ENCODE results near the gene TACO1.

The TACO1 gene

GRCh38 chr17:63610854-63611253 is 10.2 kb downstream of the TACO1 start:
- TF ChIP-seq CTCF (IDR thresholded peaks at IDR 0.05; ENCODE audit: extremely low read depth, insufficient read depth, missing control alignments): no peak
- DNase-seq (ENCODE audit: low spot score): no peak
- in situ Hi-C loops (cut with MboI; ENCODE audit: low pct_unique_long_range_greater_than_20kb, low sequenced_read_pairs, unreplicated experiment): no loop called here

GRCh38 chr17:63611354-63611753 is 10.7 kb downstream of the TACO1 start:
- no peak for TF ChIP-seq CTCF (IDR thresholded peaks at IDR 0.05; ENCODE audit: extremely low read depth, insufficient read depth, missing control alignments)
- no peak for DNase-seq (ENCODE audit: low spot score)
- in situ Hi-C loops (cut with MboI; ENCODE audit: low pct_unique_long_range_greater_than_20kb, low sequenced_read_pairs, unreplicated experiment): no loop called here

- in situ Hi-C loops (cut with MboI; ENCODE audit: low pct_unique_long_range_greater_than_20kb, low sequenced_read_pairs, unreplicated experiment): no loop called here
- TF ChIP-seq CTCF (IDR thresholded peaks at IDR 0.05; ENCODE audit: extremely low read depth, insufficient read depth, missing control alignments): no peak
Observed at GRCh38 chr17:63613663-63614062, 13.0 kb downstream of the TACO1 start.

DNA sequence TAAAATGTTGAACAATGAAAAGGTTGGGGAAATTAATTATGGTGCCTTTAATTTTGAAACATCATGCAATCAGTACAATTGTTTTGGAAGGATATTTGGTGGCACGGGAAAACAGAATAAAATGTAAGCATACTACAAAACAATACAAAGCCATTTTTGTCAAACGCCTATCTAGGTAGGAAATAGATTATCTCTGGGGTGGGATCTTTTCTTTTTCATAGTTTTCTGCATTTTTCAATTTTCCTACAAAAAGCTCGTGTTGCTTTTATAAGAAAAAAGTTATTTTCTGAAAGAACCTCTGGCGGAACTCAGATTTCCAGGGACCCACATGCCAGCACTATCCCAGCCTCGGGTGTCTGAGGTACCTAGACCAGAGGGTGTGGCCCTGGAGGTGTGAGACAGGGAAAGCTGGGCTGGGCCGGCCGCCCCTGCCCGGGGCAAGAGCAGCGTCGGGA is 20.6 kb downstream of the TACO1 start:
- in situ Hi-C loops (cut with MboI; ENCODE audit: low pct_unique_long_range_greater_than_20kb, low sequenced_read_pairs, unreplicated experiment): no loop called here
- DNase-seq (ENCODE audit: low spot score): no peak
- no peak for TF ChIP-seq CTCF (IDR thresholded peaks at IDR 0.05; ENCODE audit: extremely low read depth, insufficient read depth, missing control alignments)

More at GRCh38 chr17:63613663-63614062, 13.0 kb downstream of the TACO1 start:
- DNase-seq (ENCODE audit: low spot score): no peak

DNA sequence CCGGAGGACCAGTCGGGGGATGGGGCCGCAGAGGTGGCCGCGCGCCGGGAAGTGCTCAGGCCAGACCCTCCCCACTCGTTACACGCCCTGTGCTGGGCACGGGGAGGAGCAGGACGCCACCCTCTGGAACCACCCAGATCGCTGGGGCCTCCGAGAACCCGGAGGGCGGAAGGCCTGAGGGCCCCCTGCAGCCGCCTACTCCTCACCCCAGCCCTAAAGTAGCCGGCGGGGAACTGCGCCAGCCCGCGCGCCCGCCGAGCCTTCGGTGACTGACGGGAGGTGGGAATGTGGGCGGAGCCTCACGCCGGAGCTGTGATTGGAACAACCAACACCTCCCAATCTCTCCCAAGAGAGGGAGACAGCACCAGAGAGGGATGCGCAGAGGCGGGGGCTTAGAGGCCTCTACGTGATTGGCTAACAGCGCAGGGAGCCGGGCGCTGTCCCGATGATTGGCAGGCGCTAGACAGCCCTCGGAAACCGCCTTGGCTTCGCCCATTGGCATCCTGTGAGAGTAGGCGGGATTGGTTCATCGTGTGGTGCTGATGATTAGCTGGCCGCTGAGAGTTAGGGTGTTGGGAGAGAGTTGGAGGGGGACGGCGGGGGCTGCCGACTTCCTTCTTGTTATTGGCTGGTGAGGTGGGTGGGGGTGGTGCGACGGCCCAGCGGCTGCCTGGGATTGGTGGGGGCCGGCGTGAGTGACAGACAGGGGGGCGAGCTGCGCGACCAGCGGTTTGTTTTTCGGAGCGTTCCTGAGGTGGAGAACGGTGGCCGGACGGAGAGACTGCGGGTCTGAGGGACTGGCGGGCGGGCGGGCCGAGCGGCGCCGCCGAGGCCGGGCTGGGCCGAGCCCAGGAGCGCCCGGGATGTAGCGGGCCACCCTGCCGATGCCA is 21.2 kb downstream of the TACO1 start, which contains the start of gene MAP3K3:
Gene MAP3K3, plus strand, starts transcription at position 734 of the 890 bp plus-strand sequence. CDS start 343 bp downstream, outside the sequence.
- TF ChIP-seq CTCF (IDR thresholded peaks at IDR 0.05; ENCODE audit: extremely low read depth, insufficient read depth, missing control alignments): peak; percentile 28
- in situ Hi-C loops (cut with MboI; ENCODE audit: low pct_unique_long_range_greater_than_20kb, low sequenced_read_pairs, unreplicated experiment): no loop called here
- DNase-seq (ENCODE audit: low spot score): peak; percentile 99

- no peak for TF ChIP-seq CTCF (IDR thresholded peaks at IDR 0.05; ENCODE audit: extremely low read depth, insufficient read depth, missing control alignments)
- DNase-seq (ENCODE audit: low spot score): peak; percentile 84
- in situ Hi-C loops (cut with MboI; ENCODE audit: low pct_unique_long_range_greater_than_20kb, low sequenced_read_pairs, unreplicated experiment): no loop called here
Observed at GRCh38 chr17:63622574-63623390, 22.1 kb downstream of the TACO1 start.

Measured in GM13977 (cell line).